Panc1 (cell line): Measurements from ENCODE around the gene ZNF519.
"Not testable (repeated sequence)": the region's sequence is repeated elsewhere in the genome, so short reads cannot be mapped to it uniquely, and the experiment has no call there.

Experiments used
- POLR2AphosphoS5 ChIP-seq: IDR thresholded peaks from 2 replicates; pipeline ENCODE4 v1.6.1; 2012; ENCODE audit warnings: mild to moderate bottlenecking, low read depth, low read length, moderate library complexity
- TF ChIP-seq, protein P1 (sequence below): fragments of 450-650 bp; IDR thresholded peaks from 2 replicates; pipeline ENCODE4 v1.5.1; 2017; ENCODE audit warnings: mild to moderate bottlenecking

DNA sequence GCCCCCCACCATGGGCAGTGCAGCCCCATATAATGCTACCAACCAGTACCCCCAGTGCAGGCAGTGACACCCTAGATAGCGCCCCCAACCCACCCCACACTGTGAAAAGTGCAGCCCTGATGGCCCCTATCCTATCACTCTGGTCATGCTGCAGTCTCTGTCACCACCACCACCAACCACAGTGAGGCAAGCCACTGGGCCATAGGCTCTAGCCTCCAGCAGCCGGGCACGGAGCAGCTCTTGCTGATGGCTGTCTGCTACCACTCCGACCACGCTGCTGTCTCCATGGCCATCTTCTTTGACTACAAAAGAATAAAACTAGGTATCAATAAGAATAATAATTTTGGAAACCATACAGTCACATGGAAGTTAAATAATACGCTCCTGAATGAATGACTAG is 43.2 kb upstream of the ZNF519 start:
- TF ChIP-seq, protein P1, sequence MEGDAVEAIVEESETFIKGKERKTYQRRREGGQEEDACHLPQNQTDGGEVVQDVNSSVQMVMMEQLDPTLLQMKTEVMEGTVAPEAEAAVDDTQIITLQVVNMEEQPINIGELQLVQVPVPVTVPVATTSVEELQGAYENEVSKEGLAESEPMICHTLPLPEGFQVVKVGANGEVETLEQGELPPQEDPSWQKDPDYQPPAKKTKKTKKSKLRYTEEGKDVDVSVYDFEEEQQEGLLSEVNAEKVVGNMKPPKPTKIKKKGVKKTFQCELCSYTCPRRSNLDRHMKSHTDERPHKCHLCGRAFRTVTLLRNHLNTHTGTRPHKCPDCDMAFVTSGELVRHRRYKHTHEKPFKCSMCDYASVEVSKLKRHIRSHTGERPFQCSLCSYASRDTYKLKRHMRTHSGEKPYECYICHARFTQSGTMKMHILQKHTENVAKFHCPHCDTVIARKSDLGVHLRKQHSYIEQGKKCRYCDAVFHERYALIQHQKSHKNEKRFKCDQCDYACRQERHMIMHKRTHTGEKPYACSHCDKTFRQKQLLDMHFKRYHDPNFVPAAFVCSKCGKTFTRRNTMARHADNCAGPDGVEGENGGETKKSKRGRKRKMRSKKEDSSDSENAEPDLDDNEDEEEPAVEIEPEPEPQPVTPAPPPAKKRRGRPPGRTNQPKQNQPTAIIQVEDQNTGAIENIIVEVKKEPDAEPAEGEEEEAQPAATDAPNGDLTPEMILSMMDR = not testable (repeated sequence)
- not testable (repeated sequence) for TF ChIP-seq POLR2AphosphoS5
